ENCODE data around the gene ZNF860. TPM values are rescaled to one million over a fixed set of nuclear protein-coding genes. Genes with fewer than 3 reads are reported as not detected.

The ZNF860 gene
- total and polyA plus RNA-seq, 2 of the 4 experiments (the other 2 are of a cell fraction), result 0.18 to 0.26 TPM

GRCh38 chr3:31932990-31933389, 48.6 kb upstream of the ZNF860 start:
- Histone ChIP-seq H4K5ac (ENCODE audit: low read depth, low read length) (no peak overlapping the region), H3K9ac (ENCODE audit: low read depth, low read length) (no peak overlapping the region), H3K4me1 (ENCODE audit: control insufficient read depth, insufficient read depth, low read length) (no peaks in the 10 kb centered on the region), H2BK15ac (ENCODE audit: low read depth, low read length) (no peak overlapping the region), H4K91ac (ENCODE audit: insufficient read depth, low read depth, low read length) (no peak overlapping the region), H3K4me2 (ENCODE audit: low read depth, low read length) (no peak overlapping the region), H2BK5ac (ENCODE audit: low read depth, low read length, poor library complexity, severe bottlenecking) (no peak overlapping the region), H3K9me1 (ENCODE audit: insufficient read depth, low read length) (peaks cover 2% of the 10 kb centered on the region; the same call in 1 of the 2 replicates), H4K20me1 (ENCODE audit: insufficient read depth, low read length) (no peaks in the 10 kb centered on the region; the same call in 1 of the 2 replicates), H3K23ac (ENCODE audit: low read depth, low read length) (peak overlapping the region; percentile 32; the same call in 1 of the 2 replicates), H3K9me3 (ENCODE audit: control insufficient read depth, insufficient read depth, low read length) (no peaks in the 10 kb centered on the region), H3K4ac (ENCODE audit: low read depth, low read length) (no peak overlapping the region), H2AK9ac (replicated peaks; ENCODE audit: low read depth, low read length, poor library complexity) (no peak overlapping the region), H2BK120ac (ENCODE audit: low read depth, low read length) (no peak overlapping the region), H3K56ac (ENCODE audit: extremely low read depth, insufficient read depth, low read length) (no peak overlapping the region), H4K8ac (ENCODE audit: low read depth in 2 of 2, low read length in 2 of 2) (no peak overlapping the region), H2AK5ac (ENCODE audit: low read depth, low read length) (no peak overlapping the region; the same call in 1 of the 2 replicates), H3K27ac (ENCODE audit: insufficient read depth, low read length) (no peak overlapping the region), H2AFZ (replicated peaks; ENCODE audit: low read length, poor library complexity) (no peak overlapping the region), H2BK20ac (ENCODE audit: low read depth, low read length) (no peak overlapping the region), H3K27me3 (ENCODE audit: control insufficient read depth, insufficient read depth, low read length) (no peaks in the 10 kb centered on the region), H3K14ac (replicated peaks; ENCODE audit: low read depth, low read length) (peak overlapping the region; percentile 36; the same call in 1 of the 2 replicates), H3K36me3 (ENCODE audit: control insufficient read depth, insufficient read depth, low read length) (no peaks in the 10 kb centered on the region), H3K79me1 (ENCODE audit: low read depth in 1 of 2, low read length in 2 of 2) (peaks cover 0 to 5% of the 10 kb centered on the region in 2 experiments; a peak in 1 of 4 replicates), H3K18ac (ENCODE audit: low read depth, low read length) (no peak overlapping the region), H3K4me3 (ENCODE audit: insufficient read depth, low read depth, low read length) (no peak overlapping the region)
- no peak for ATAC-seq (ENCODE audit: low read depth)
- no peak for DNase-seq
- no CpG with 5 or more reads among the region's 3 CpGs for WGBS, 2 experiments (ENCODE audit: extremely low coverage in 2 of 2, insufficient read length in 1 of 2)
- intact Hi-C loops (cut with micrococcal nuclease) (no loop called here), dilution Hi-C loops (cut with HindIII; ENCODE audit: low sequenced_read_pairs, unreplicated experiment) (no loop called here), in situ Hi-C loops (cut with MboI; ENCODE audit: low sequenced_read_pairs) (no loop called here)
- TF ChIP-seq MXI1 (IDR thresholded peaks at IDR 0.05; ENCODE audit: borderline replicate concordance, low read depth, low read length) (no peak), CEBPB (IDR thresholded peaks at IDR 0.05; ENCODE audit: low read depth, low read length) (no peak), RFX5 (IDR thresholded peaks at IDR 0.05; ENCODE audit: low read depth, low read length) (no peak), POLR2A (IDR thresholded peaks at IDR 0.05; ENCODE audit: low read depth, low read length) (no peak), USF2 (IDR thresholded peaks at IDR 0.05; ENCODE audit: low read depth, low read length) (no peak), FOS (IDR thresholded peaks at IDR 0.05; ENCODE audit: low read depth, low read length) (no peak), BHLHE40 (IDR thresholded peaks at IDR 0.05; ENCODE audit: low read depth, low read length) (no peak), RAD21 (IDR thresholded peaks at IDR 0.05; ENCODE audit: low read length) (no peak), SMC3 (IDR thresholded peaks at IDR 0.05; ENCODE audit: low read depth, low read length) (no peak), CHD1 (IDR thresholded peaks at IDR 0.05; ENCODE audit: low read depth, low read length) (no peak), NFE2L2 (IDR thresholded peaks at IDR 0.05; ENCODE audit: low read depth, low read length) (no peak), RCOR1 (IDR thresholded peaks at IDR 0.05; ENCODE audit: insufficient replicate concordance, low read length) (no peak), MAZ (IDR thresholded peaks at IDR 0.05; ENCODE audit: borderline replicate concordance, low read depth, low read length) (no peak), MAFK (IDR thresholded peaks at IDR 0.05; ENCODE audit: low read depth, low read length) (no peak)
- TF ChIP-seq, protein P1, sequence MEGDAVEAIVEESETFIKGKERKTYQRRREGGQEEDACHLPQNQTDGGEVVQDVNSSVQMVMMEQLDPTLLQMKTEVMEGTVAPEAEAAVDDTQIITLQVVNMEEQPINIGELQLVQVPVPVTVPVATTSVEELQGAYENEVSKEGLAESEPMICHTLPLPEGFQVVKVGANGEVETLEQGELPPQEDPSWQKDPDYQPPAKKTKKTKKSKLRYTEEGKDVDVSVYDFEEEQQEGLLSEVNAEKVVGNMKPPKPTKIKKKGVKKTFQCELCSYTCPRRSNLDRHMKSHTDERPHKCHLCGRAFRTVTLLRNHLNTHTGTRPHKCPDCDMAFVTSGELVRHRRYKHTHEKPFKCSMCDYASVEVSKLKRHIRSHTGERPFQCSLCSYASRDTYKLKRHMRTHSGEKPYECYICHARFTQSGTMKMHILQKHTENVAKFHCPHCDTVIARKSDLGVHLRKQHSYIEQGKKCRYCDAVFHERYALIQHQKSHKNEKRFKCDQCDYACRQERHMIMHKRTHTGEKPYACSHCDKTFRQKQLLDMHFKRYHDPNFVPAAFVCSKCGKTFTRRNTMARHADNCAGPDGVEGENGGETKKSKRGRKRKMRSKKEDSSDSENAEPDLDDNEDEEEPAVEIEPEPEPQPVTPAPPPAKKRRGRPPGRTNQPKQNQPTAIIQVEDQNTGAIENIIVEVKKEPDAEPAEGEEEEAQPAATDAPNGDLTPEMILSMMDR (conservative IDR thresholded peaks at IDR 0.05; ENCODE audit: low read depth, low read length), result no peak
- TF ChIP-seq, protein P2, sequence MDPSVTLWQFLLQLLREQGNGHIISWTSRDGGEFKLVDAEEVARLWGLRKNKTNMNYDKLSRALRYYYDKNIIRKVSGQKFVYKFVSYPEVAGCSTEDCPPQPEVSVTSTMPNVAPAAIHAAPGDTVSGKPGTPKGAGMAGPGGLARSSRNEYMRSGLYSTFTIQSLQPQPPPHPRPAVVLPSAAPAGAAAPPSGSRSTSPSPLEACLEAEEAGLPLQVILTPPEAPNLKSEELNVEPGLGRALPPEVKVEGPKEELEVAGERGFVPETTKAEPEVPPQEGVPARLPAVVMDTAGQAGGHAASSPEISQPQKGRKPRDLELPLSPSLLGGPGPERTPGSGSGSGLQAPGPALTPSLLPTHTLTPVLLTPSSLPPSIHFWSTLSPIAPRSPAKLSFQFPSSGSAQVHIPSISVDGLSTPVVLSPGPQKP (IDR thresholded peaks at IDR 0.05; ENCODE audit: borderline replicate concordance, low read depth, low read length), result no peak
- no TSS peak for BruUV-seq (replicated peaks)
- POLR2A ChIA-PET (ENCODE audit: unreplicated experiment), result no interaction called here
- CTCF ChIA-PET, result no interaction called here

Data from IMR-90 (cell line).